Endothelial cell of umbilical vein (primary cell): ENCODE data around the gene RNF169. TPM values are rescaled to one million over a fixed set of nuclear protein-coding genes. Genes with fewer than 3 reads are reported as not detected.

ENCODE experiments used
- BruUV-seq: library from RNA; stranded (reverse); fragments of 400-500 nt; replicated peaks from 2 replicates; lab custom pipeline; 2021; lab: Mats Ljungman, UMichigan
- CTCF ChIA-PET: fragments of 300-600, 350-600 bp; sonication (Branson Sonifier 250); formaldehyde crosslinking; loops from one replicate; lab custom pipeline; 2021; ENCODE audit warnings: antibody characterized with exemption, inconsistent platforms; lab: Charles Lee
- POLR2A ChIA-PET: fragments of 300-600, 350-600 bp; sonication (Branson Sonifier 250); formaldehyde crosslinking; loops from one replicate; lab custom pipeline; 2021; ENCODE audit warnings: antibody characterized with exemption, inconsistent platforms; lab: Charles Lee
- DNase-seq: peaks from one replicate; pipeline ENCODE4 v3.0.0-alpha.2; 2011; ENCODE audit warnings: low read depth, low spot score
- FAIRE-seq: peaks from 2 replicates; lab custom pipeline; 2011; peaks lifted over from hg19 to GRCh38; lab: Jason Lieb, UNC
- H2AFZ ChIP-seq: 2 replicates; pipeline ENCODE4 v1.6.0; 2012; ENCODE audit warnings: low read depth, low read length, control low read depth, inconsistent platforms
- H3K27ac ChIP-seq: 2 replicates; pipeline ENCODE4 v1.5.1; 2011; ENCODE audit warnings: low read depth, mild to moderate bottlenecking, control low read depth, low read length, moderate library complexity; ENCODE audit not compliant: insufficient read depth
- H3K27me3 ChIP-seq, 2 experiments: 2 replicates each; pipeline versions ENCODE4 v1.6.0 to v1.6.1; 2011; ENCODE audit warnings: low read length in 2 of 2, mixed read lengths in 1 of 2; ENCODE audit not compliant: control insufficient read depth in 2 of 2, insufficient read depth in 2 of 2
- H3K36me3 ChIP-seq, 2 experiments: 2 replicates in 1 of 2; 3 replicates in 1 of 2; pipeline ENCODE4 v1.5.1; 2011; ENCODE audit warnings: low read length in 2 of 2, mild to moderate bottlenecking in 1 of 2, moderate library complexity in 1 of 2; ENCODE audit not compliant: control insufficient read depth in 2 of 2, insufficient read depth in 2 of 2; ENCODE audit errors: extremely low read depth in 1 of 2
- H3K4me1 ChIP-seq: 3 replicates; pipeline ENCODE4 v1.5.1; 2011; ENCODE audit warnings: mild to moderate bottlenecking, low read length; ENCODE audit not compliant: control insufficient read depth, insufficient read depth; ENCODE audit errors: extremely low read depth
- H3K4me2 ChIP-seq: 2 replicates; pipeline ENCODE4 v1.6.1; 2011; ENCODE audit warnings: low read length, control low read depth, mixed read lengths; ENCODE audit not compliant: insufficient read depth
- H3K4me3 ChIP-seq, 3 experiments: fragments of 200-600 bp in 1 of 3; sonication (generic), shearing (Covaris generic) in 1 of 3; replicated peaks in 1 of 3; 2 replicates each; pipeline ENCODE4 v1.5.1; 2011 to 2016; ENCODE audit warnings: control low read depth in 3 of 3, low read length in 3 of 3, mild to moderate bottlenecking in 2 of 3, inconsistent platforms in 1 of 3, low read depth in 1 of 3, moderate library complexity in 1 of 3; ENCODE audit not compliant: insufficient read depth in 1 of 3
- H3K79me2 ChIP-seq: 2 replicates; pipeline ENCODE4 v1.6.0; 2012; ENCODE audit warnings: low read length, inconsistent platforms; ENCODE audit not compliant: control insufficient read depth, insufficient read depth
- H3K9ac ChIP-seq: replicated peaks from 2 replicates; pipeline ENCODE3; 2011; ENCODE audit warnings: low read length, control low read depth; ENCODE audit not compliant: insufficient read depth; ENCODE audit errors: extremely low read depth
- H3K9me1 ChIP-seq: replicated peaks from 3 replicates; pipeline ENCODE4 v1.6.0; 2011; ENCODE audit warnings: mild to moderate bottlenecking, low read length; ENCODE audit not compliant: control insufficient read depth, insufficient read depth; ENCODE audit errors: extremely low read depth
- H3K9me3 ChIP-seq: replicated peaks from 2 replicates; pipeline ENCODE4 v1.5.1; 2012; ENCODE audit warnings: low read length, inconsistent platforms; ENCODE audit not compliant: control insufficient read depth, insufficient read depth
- H4K20me1 ChIP-seq: replicated peaks from 2 replicates; pipeline ENCODE3; 2011; ENCODE audit warnings: mild to moderate bottlenecking, low read length; ENCODE audit not compliant: control insufficient read depth, insufficient read depth; ENCODE audit errors: extremely low read depth
- MAX ChIP-seq: IDR thresholded peaks from 2 replicates; pipeline ENCODE4 v1.6.1; 2011; ENCODE audit not compliant: insufficient read depth, insufficient read length
- MYC ChIP-seq: IDR thresholded peaks from one replicate; pipeline ENCODE4 v1.6.1; 2011; ENCODE audit warnings: mild to moderate bottlenecking, low read depth, low read length
- POLR2A ChIP-seq: IDR thresholded peaks from 2 replicates; pipeline ENCODE4 v1.6.1; 2012; ENCODE audit warnings: low read depth, mild to moderate bottlenecking, control low read depth, low read length
- dilution Hi-C: fragments of 300-500 bp; cut with MboI; formaldehyde crosslinking; loops from one replicate; pipeline ENCODE4 v1.15.0; 2019; ENCODE audit warnings: low sequenced_read_pairs; ENCODE audit not compliant: extremely low pct_ligation_motif_present
- intact Hi-C: fragments of 100-400 bp; cut with micrococcal nuclease; formaldehyde crosslinking; loops from one replicate; pipeline ENCODE4 v1.10.0; 2022
- polyA plus RNA-seq, 4 experiments: library from polyadenylated mRNA; depleted of rRNA in 3 of 4; stranded (reverse) in 3 of 4; unstranded in 1 of 4; fragments of >200 nt; gene quantifications; 2 replicates each; pipeline versions ENCODE4 v1.2.1 to v1.2.3, GENCODE V29; 2011 to 2012; ENCODE audit warnings: missing spikeins in 1 of 4
- total RNA-seq: library from RNA; stranded (reverse); gene quantifications from 2 replicates; pipeline ENCODE4 v1.2.3, GENCODE V29; 2021

Gene RNF169
- total and polyA plus RNA-seq, 2 donors (not counting 3 experiments of a cell fraction or from before 2014, with no cell fraction given): 5.8 to 21.3 TPM

DNA sequence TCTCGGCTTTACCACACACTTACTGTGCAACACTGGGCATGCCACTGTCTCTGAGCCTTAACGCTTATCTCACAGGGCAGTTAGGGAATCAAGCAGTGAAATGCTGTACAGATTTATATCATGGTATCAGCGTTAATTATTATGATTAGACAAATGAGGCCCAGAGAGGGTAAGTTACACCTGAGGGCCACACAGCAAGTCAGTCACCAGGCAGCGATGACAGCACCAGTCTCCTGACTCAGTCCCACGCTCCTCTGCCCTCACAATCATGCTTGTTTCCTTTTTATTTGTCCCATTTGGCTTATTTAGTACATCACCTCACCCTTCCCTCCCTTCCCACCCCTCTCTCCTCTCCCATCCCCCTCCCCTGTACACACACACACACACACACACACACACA lies 29.6 kb upstream of the RNF169 start:
- H3K36me3 ChIP-seq: no peaks in the 10 kb centered on the region
- FAIRE-seq (no peak), DNase-seq (no peak)
- H3K9ac ChIP-seq: no peak overlapping the region
- no peaks in the 10 kb centered on the region for H3K4me1 ChIP-seq
- BruUV-seq: no TSS peak
- H2AFZ ChIP-seq: no peak overlapping the region
- intact Hi-C loops (no loop called here), dilution Hi-C loops (loop anchor here (25.0 kb wide), 1 partner anchor 143 kb away; no protein-coding TSS in a partner anchor)
- no peak for TF ChIP-seq MYC
- TF ChIP-seq POLR2A: no peak
- no peak for TF ChIP-seq MAX
- H3K4me2 ChIP-seq: no peak overlapping the region
- ChIA-PET POLR2A (no interaction called here), CTCF (interaction anchor here (4.1 kb wide), 1 partner anchor 16 kb away, joined by 23 read pairs; no protein-coding TSS in a partner anchor)
- no peak overlapping the region for H3K27ac ChIP-seq
- peaks cover 12 to 20% of the 10 kb centered on the region in 2 experiments for H3K27me3 ChIP-seq
- H3K9me1 ChIP-seq: no peaks in the 10 kb centered on the region
- H3K4me3 ChIP-seq: no peak overlapping the region
- H3K79me2 ChIP-seq: no peaks in the 10 kb centered on the region
- H3K9me3 ChIP-seq: no peaks in the 10 kb centered on the region
- H4K20me1 ChIP-seq: no peaks in the 10 kb centered on the region

DNA sequence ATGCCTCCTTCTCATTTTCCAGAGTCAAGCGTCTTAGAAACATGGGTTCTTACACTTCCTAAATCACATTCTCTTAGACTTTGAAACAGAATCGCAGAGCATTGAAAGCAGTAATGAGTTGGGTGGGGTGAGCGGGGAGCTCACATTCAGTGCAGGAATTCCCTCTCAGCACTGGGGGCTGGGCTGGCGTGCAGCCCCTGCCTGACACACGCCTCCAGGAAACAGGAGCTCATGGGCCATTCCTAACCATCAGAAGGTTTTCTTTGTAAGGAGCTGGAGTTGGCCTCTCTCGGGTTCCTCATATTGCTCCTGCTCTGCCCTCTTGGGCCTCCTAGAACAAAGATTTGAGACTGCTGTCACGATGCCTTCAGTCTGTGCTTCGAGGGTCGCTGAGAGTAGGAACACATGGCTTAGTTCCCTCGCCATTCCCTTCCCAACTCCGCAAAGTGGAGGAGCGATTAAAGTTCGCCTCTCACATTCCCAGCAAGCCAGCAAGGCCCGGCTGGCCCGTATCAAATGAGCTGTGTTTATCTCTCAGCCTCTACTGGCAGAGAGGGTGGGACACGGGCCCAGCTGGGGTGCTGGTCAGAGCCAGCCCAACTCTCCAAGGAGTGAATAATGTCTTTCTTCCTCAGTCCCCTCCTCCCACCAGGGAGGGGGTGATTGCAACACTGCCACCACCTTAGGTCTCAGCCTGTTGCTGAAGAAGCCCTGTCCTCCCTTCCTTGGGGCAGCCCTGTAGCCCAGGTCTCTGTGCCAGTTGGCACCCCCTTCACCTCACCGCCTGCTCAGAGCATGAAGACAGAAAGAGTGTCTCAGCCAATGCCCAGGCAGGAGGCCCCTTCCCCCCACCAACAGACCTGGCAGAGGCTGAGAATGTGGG lies 27.8 kb upstream of the RNF169 start:
- H3K9me1 ChIP-seq: no peaks in the 10 kb centered on the region
- H3K27ac ChIP-seq: no peak overlapping the region
- H3K4me1 ChIP-seq: no peaks in the 10 kb centered on the region
- TF ChIP-seq POLR2A: no peak
- peaks cover 27 to 32% of the 10 kb centered on the region in 2 experiments for H3K27me3 ChIP-seq
- H3K4me3 ChIP-seq: no peak overlapping the region
- ChIA-PET POLR2A (no interaction called here), CTCF (interaction anchor here (1.5 to 4.1 kb wide), 3 partner anchors 18 to 20 kb away, joined by 3 to 23 read pairs (median 7); no protein-coding TSS in a partner anchor)
- no peaks in the 10 kb centered on the region for H3K79me2 ChIP-seq
- H3K9ac ChIP-seq: no peak overlapping the region
- no peaks in the 10 kb centered on the region for H4K20me1 ChIP-seq
- DNase-seq: no peak
- H3K36me3 ChIP-seq: no peaks in the 10 kb centered on the region
- intact Hi-C loops: no loop called here
- dilution Hi-C loops: loop anchor here (25.0 kb wide), 1 partner anchor 141 kb away; no protein-coding TSS in a partner anchor
- H2AFZ ChIP-seq: no peak overlapping the region
- H3K9me3 ChIP-seq: no peaks in the 10 kb centered on the region
- BruUV-seq: no TSS peak
- no peak for FAIRE-seq
- no peak overlapping the region for H3K4me2 ChIP-seq
